SK-N-SH (cell line): ENCODE measurements around the gene EYA3. TPM values are rescaled to one million over a fixed set of nuclear protein-coding genes. Genes with fewer than 3 reads are reported as not detected.

Source experiments
- CTCF ChIA-PET: fragments of 300-600, 350-600 bp; formaldehyde crosslinking; extraction: SDS; loops from one replicate; lab custom pipeline; 2021; lab: Yijun Ruan, JAX
- POLR2A ChIA-PET: fragments of 350-600 bp; sonication (Branson Sonifier 250); formaldehyde crosslinking; extraction: SDS; loops from one replicate; lab custom pipeline; 2020; ENCODE audit warnings: antibody characterized with exemption, inconsistent platforms; lab: Yijun Ruan, JAX
- DNase-seq: peaks from one replicate; pipeline ENCODE4 v3.0.0; 2012
- H2AFZ ChIP-seq: fragments of 200-600 bp; sonication (generic); 2 replicates; pipeline ENCODE4 v1.8.1; 2016; ENCODE audit warnings: antibody characterized with exemption, mild to moderate bottlenecking, low read depth
- H3F3A ChIP-seq: fragments of 200-600 bp; sonication (generic); replicated peaks from 2 replicates; pipeline ENCODE3; 2016; ENCODE audit warnings: antibody characterized with exemption, mild to moderate bottlenecking; ENCODE audit not compliant: insufficient read depth
- H3K27ac ChIP-seq, 2 experiments: fragments of 200-500 bp in 1 of 2; fragments of 200-600 bp in 1 of 2; sonication (Bioruptor generic) in 1 of 2; sonication (generic), shearing (Covaris generic) in 1 of 2; 2 replicates each; pipeline versions ENCODE4 v1.5.1 to v1.6.1; 2014 to 2016; ENCODE audit warnings: low read depth in 2 of 2, inconsistent platforms in 1 of 2, low read length in 1 of 2, mild to moderate bottlenecking in 1 of 2, mixed read lengths in 1 of 2
- H3K27me3 ChIP-seq: fragments of 200-600 bp; sonication (generic), shearing (Covaris generic); 2 replicates; pipeline ENCODE4 v1.6.1; 2016; ENCODE audit warnings: mixed run types; ENCODE audit not compliant: insufficient read depth
- H3K36me3 ChIP-seq, 2 experiments: fragments of 200-500 bp in 1 of 2; fragments of 200-600 bp in 1 of 2; sonication (Bioruptor generic) in 1 of 2; sonication (generic) in 1 of 2; replicated peaks in 1 of 2; 2 replicates each; pipeline versions ENCODE3 to v1.5.1; 2014 to 2016; ENCODE audit warnings: low read length in 1 of 2, mild to moderate bottlenecking in 1 of 2; ENCODE audit not compliant: insufficient read depth in 2 of 2, control insufficient read depth in 1 of 2
- H3K4me1 ChIP-seq, 2 experiments: fragments of 200-500 bp in 1 of 2; fragments of 200-600 bp in 1 of 2; sonication (Bioruptor generic) in 1 of 2; sonication (generic), shearing (Covaris generic) in 1 of 2; 2 replicates each; pipeline versions ENCODE4 v1.5.1 to v1.6.1; 2014 to 2016; ENCODE audit warnings: low read depth in 1 of 2, low read length in 1 of 2, mixed run types in 1 of 2; ENCODE audit not compliant: insufficient read depth in 2 of 2, control insufficient read depth in 1 of 2
- H3K4me2 ChIP-seq: fragments of 200-600 bp; sonication (generic), shearing (Covaris generic); 2 replicates; pipeline ENCODE4 v1.6.1; 2017; ENCODE audit warnings: mixed run types
- H3K4me3 ChIP-seq, 2 experiments: fragments of 200-500 bp in 1 of 2; fragments of 200-600 bp in 1 of 2; sonication (Bioruptor generic) in 1 of 2; sonication (generic), shearing (Covaris generic) in 1 of 2; 2 replicates each; pipeline versions ENCODE4 v1.5.1 to v1.8.1; 2014 to 2016; ENCODE audit warnings: low read depth in 2 of 2, inconsistent platforms in 1 of 2, low read length in 1 of 2, mild to moderate bottlenecking in 1 of 2, mixed read lengths in 1 of 2, moderate library complexity in 1 of 2
- H3K79me2 ChIP-seq: fragments of 200-600 bp; sonication (generic); 2 replicates; pipeline ENCODE4 v1.8.1; 2017; ENCODE audit warnings: mild to moderate bottlenecking; ENCODE audit not compliant: insufficient read depth
- H3K9ac ChIP-seq: fragments of 200-600 bp; sonication (generic); 2 replicates; pipeline ENCODE4 v1.6.1; 2017; ENCODE audit warnings: mixed run types
- H3K9me2 ChIP-seq: fragments of 200-600 bp; sonication (generic); 2 replicates; pipeline ENCODE4 v1.6.1; 2017; ENCODE audit warnings: mixed run types
- H3K9me3 ChIP-seq: fragments of 200-600 bp; sonication (generic); 2 replicates; pipeline ENCODE4 v1.6.1; 2017; ENCODE audit warnings: mixed run types, mild to moderate bottlenecking, moderate library complexity
- H4K20me1 ChIP-seq: fragments of 200-600 bp; sonication (generic); 2 replicates; pipeline ENCODE4 v1.6.1; 2017; ENCODE audit warnings: mild to moderate bottlenecking, mixed run types; ENCODE audit not compliant: insufficient read depth
- CTCF ChIP-seq: fragments of 200-600 bp; sonication (generic); IDR thresholded peaks from 2 replicates; pipeline ENCODE4 v1.6.1; 2017; ENCODE audit warnings: antibody characterized with exemption, mild to moderate bottlenecking, moderate library complexity
- ELF1 ChIP-seq: IDR thresholded peaks from 2 replicates; pipeline ENCODE4 v1.4.0; 2012
- EP300 ChIP-seq, 2 experiments: IDR thresholded peaks; 2 replicates each; pipeline versions ENCODE4 v1.4.0 to v1.6.1; 2012; ENCODE audit warnings: borderline replicate concordance in 1 of 2, low read depth in 1 of 2, low read length in 1 of 2
- EZH2phosphoT487 ChIP-seq: fragments of 200-600 bp; sonication (generic); IDR thresholded peaks from 2 replicates; pipeline ENCODE4 v1.6.1; 2017; ENCODE audit warnings: low read depth, mixed run types, mild to moderate bottlenecking, antibody characterized with exemption, moderate library complexity, borderline replicate concordance
- FOSL2 ChIP-seq: IDR thresholded peaks from 2 replicates; pipeline ENCODE4 v1.4.0; 2012; ENCODE audit warnings: low read depth, mild to moderate bottlenecking, moderate library complexity, borderline replicate concordance
- FOXJ3 ChIP-seq: sonication (generic); formaldehyde crosslinking; IDR thresholded peaks from 2 replicates; pipeline ENCODE4 v1.5.1; 2020; ENCODE audit warnings: mild to moderate bottlenecking, missing genetic modification reagents
- FOXM1 ChIP-seq: IDR thresholded peaks from 2 replicates; pipeline ENCODE4 v1.4.0; 2012; ENCODE audit warnings: low read depth, mild to moderate bottlenecking
- GATA2 ChIP-seq: sonication (generic); formaldehyde crosslinking; IDR thresholded peaks from 2 replicates; pipeline ENCODE4 v1.5.0; 2020; ENCODE audit warnings: mild to moderate bottlenecking, missing genetic modification reagents
- MEF2A ChIP-seq: IDR thresholded peaks from 2 replicates; pipeline ENCODE4 v1.4.0; 2012; ENCODE audit warnings: low read depth, borderline replicate concordance
- MXI1 ChIP-seq: IDR thresholded peaks from 2 replicates; pipeline ENCODE4 v1.6.1; 2012; ENCODE audit warnings: mild to moderate bottlenecking, low read depth, low read length, improper control_type of control experiment
- PBX3 ChIP-seq: IDR thresholded peaks from 2 replicates; pipeline ENCODE4; 2012
- RAD21 ChIP-seq: IDR thresholded peaks from 2 replicates; pipeline ENCODE4 v1.6.1; 2012; ENCODE audit warnings: mild to moderate bottlenecking, low read length
- REST ChIP-seq: IDR thresholded peaks from 2 replicates; pipeline ENCODE4 v1.6.1; 2012; ENCODE audit warnings: mild to moderate bottlenecking, low read depth, low read length, moderate library complexity
- RFX5 ChIP-seq: IDR thresholded peaks from 2 replicates; pipeline ENCODE4 v1.6.1; 2012; ENCODE audit warnings: mild to moderate bottlenecking, improper control_type of control experiment, low read length
- SMC3 ChIP-seq: IDR thresholded peaks from 2 replicates; pipeline ENCODE4 v1.6.1; 2012; ENCODE audit warnings: low read depth, low read length, improper control_type of control experiment
- USF1 ChIP-seq: IDR thresholded peaks from 2 replicates; pipeline ENCODE4 v1.4.0; 2012; ENCODE audit warnings: low read depth, borderline replicate concordance
- YY1 ChIP-seq: IDR thresholded peaks from 2 replicates; pipeline ENCODE4 v1.4.0; 2012; ENCODE audit warnings: low read depth, mild to moderate bottlenecking
- WGBS: methylation state at CpG from one replicate; pipeline ENCODE4 v1.1.6; 2017; ENCODE audit warnings: low lambda C conversion rate; 5-methylcytosine and 5-hydroxymethylcytosine counted together
- polyA plus RNA-seq, 3 experiments: library from polyadenylated mRNA; depleted of rRNA; stranded (reverse); fragments of >200 nt; gene quantifications; 2 replicates each; pipeline ENCODE4 v1.2.3, GENCODE V29; 2012
- TF ChIP-seq, protein P1 (sequence below): fragments of 150-350 bp; IDR thresholded peaks from 2 replicates; pipeline ENCODE4 v1.6.1; 2017; ENCODE audit warnings: antibody characterized with exemption, low read length, low read depth, borderline replicate concordance
- TF ChIP-seq, protein P2 (sequence below): IDR thresholded peaks from 2 replicates; pipeline ENCODE4 v1.4.0; 2012; ENCODE audit warnings: low read depth

The EYA3 gene
- polyA plus RNA-seq, 1 of the 3 experiments (the other 2 are of a cell fraction): 6.5 TPM

DNA sequence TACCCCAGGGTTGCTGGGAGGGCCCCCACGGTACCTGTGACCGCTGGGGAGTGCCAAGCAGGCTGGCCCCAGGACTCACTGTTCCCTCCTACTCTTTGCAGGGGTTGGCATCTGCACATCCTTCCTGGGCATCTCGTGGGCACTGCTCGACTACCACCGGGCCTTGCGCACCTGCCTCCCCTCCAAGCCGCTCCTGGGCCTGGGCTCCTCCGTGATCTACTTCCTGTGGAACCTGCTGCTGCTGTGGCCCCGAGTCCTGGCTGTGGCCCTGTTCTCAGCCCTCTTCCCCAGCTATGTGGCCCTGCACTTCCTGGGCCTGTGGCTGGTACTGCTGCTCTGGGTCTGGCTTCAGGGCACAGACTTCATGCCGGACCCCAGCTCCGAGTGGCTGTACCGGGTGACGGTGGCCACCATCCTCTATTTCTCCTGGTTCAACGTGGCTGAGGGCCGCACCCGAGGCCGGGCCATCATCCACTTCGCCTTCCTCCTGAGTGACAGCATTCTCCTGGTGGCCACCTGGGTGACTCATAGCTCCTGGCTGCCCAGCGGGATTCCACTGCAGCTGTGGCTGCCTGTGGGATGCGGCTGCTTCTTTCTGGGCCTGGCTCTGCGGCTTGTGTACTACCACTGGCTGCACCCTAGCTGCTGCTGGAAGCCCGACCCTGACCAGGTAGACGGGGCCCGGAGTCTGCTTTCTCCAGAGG is 121.9 kb downstream of the EYA3 start:
- no peak for TF ChIP-seq REST
- no peak for TF ChIP-seq EP300 (IDR thresholded peaks at IDR 0.05; ENCODE audit: borderline replicate concordance in 1 of 2, low read depth in 1 of 2, low read length in 1 of 2)
- TF ChIP-seq FOSL2: no peak
- TF ChIP-seq FOXM1: no peak
- no peak for TF ChIP-seq CTCF
- TF ChIP-seq, protein P1, sequence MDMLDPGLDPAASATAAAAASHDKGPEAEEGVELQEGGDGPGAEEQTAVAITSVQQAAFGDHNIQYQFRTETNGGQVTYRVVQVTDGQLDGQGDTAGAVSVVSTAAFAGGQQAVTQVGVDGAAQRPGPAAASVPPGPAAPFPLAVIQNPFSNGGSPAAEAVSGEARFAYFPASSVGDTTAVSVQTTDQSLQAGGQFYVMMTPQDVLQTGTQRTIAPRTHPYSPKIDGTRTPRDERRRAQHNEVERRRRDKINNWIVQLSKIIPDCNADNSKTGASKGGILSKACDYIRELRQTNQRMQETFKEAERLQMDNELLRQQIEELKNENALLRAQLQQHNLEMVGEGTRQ: no peak
- TF ChIP-seq SMC3: no peak
- no peak for TF ChIP-seq GATA2
- no peak for TF ChIP-seq FOXJ3 (CRISPR knock-in tag)
- TF ChIP-seq, protein P2, sequence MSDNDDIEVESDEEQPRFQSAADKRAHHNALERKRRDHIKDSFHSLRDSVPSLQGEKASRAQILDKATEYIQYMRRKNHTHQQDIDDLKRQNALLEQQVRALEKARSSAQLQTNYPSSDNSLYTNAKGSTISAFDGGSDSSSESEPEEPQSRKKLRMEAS: no peak
- TF ChIP-seq MXI1: no peak
- TF ChIP-seq YY1: no peak
- no peak for TF ChIP-seq RFX5
- no peak for TF ChIP-seq USF1
- no peak for TF ChIP-seq PBX3
- TF ChIP-seq RAD21: no peak
- TF ChIP-seq EZH2phosphoT487: no peak
- TF ChIP-seq ELF1: no peak
- no peak for TF ChIP-seq MEF2A
- peaks cover 4 to 10% of the 10 kb centered on the region in 2 experiments; a peak in 3 of 4 replicates for H3K4me1 ChIP-seq
- H3K9ac ChIP-seq: no peak overlapping the region
- H3K4me2 ChIP-seq: no peak overlapping the region
- H3K4me3 ChIP-seq: no peak overlapping the region
- DNase-seq: no peak
- H3K27ac ChIP-seq: no peak overlapping the region
- no peaks in the 10 kb centered on the region for H3K9me2 ChIP-seq
- CTCF ChIA-PET: interaction anchor here (1.1 to 1.7 kb wide), 4 partner anchors 12 to 109 kb away, joined by 3 to 4 read pairs (median 3); no protein-coding TSS in a partner anchor
- WGBS: 94% methylated on average over 11 of the region's 24 CpGs
- H4K20me1 ChIP-seq: no peaks in the 10 kb centered on the region
- H3K27me3 ChIP-seq: no peaks in the 10 kb centered on the region
- peaks cover 0 to 2% of the 10 kb centered on the region in 2 experiments for H3K36me3 ChIP-seq
- H3K9me3 ChIP-seq: no peaks in the 10 kb centered on the region
- POLR2A ChIA-PET: no interaction called here
- peaks cover 8% of the 10 kb centered on the region for H3F3A ChIP-seq
- H3K79me2 ChIP-seq: no peaks in the 10 kb centered on the region
- H2AFZ ChIP-seq: no peak overlapping the region
